NCI-H1436 (cell line): ENCODE results near the gene NYNRIN.

Experiments used
- DNase-seq: peaks from one replicate; lab custom pipeline; 2025; lab: John Stamatoyannopoulos, UW

NYNRIN gene

DNA sequence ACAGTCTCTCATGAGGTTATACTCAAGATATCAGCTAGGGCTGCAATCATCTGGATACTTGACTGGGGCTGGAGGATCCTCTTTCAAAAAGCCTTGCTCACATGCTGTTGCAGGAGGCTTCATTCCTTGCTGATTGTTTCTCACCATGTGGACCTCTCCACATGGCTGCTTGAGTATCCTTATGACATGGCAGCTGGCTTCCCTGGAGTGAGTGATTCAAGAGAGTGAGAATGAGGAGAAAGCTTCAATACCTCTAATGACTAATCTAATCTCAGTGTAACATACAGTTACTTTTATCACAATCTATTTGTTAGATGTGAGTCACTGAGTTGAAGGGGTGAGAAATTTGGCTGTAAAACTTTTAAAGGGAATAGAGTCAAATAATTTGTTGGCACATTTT, 58.2 kb downstream of the NYNRIN start:
- DNase-seq, result no peak

DNA sequence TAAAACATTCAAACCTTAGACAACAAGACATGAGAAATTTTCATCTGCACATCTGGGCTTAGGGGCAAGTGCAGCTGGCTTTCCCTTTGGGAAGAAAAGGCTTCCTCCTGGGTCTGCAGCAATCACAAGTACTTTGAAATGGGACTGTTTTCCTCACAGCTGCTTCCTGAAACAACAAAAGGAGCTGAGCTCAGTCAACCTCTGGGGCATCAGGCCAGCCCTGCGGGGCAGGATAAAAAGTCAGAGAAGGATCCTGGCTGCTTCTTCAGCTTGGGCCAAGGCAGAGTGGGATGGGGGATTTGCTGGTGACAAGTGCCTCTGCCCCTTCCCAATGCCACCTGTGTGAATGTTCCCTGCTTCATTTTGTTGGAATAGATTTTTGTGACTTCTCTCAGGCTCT, 59.9 kb downstream of the NYNRIN start:
- no peak for DNase-seq

DNA sequence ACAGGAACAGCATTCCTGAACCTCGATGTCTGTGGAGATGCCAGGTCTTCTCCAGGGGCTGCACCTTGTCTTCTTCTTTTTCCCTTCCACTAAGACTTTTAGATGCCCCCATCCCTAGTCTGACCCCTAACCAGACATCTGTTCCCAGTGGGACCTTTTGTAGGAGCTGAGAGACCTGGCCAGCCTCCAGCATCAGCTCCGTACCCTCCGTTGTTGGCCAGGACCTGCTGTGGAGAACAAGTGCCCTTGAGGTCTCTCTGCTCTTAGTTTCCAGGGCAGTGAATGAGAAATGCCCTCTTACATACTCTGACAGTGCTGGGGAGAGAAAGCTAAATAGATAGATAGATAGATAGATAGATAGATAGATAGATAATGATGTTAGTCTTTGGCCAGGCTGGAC, 60.5 kb downstream of the NYNRIN start:
- DNase-seq, result no peak

DNA sequence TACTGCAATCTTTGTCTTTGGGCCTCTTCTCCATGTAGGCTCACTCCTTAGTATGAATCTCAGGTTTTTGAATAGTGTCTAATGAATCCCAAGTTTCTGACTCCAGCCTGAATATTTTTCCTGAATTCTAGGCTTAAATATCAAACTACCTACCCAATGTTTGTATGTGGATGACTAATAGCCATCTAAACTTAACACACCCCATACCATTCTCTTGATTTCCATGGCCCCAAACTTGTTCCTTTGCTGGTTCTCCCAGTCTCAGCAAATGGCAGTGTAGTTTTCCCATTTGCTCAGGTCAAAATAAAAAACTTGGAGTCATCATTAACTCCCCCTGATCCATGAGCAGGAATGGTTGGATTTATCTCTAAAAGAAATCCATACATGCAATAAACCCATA, 62.5 kb downstream of the NYNRIN start:
- no peak for DNase-seq

DNA sequence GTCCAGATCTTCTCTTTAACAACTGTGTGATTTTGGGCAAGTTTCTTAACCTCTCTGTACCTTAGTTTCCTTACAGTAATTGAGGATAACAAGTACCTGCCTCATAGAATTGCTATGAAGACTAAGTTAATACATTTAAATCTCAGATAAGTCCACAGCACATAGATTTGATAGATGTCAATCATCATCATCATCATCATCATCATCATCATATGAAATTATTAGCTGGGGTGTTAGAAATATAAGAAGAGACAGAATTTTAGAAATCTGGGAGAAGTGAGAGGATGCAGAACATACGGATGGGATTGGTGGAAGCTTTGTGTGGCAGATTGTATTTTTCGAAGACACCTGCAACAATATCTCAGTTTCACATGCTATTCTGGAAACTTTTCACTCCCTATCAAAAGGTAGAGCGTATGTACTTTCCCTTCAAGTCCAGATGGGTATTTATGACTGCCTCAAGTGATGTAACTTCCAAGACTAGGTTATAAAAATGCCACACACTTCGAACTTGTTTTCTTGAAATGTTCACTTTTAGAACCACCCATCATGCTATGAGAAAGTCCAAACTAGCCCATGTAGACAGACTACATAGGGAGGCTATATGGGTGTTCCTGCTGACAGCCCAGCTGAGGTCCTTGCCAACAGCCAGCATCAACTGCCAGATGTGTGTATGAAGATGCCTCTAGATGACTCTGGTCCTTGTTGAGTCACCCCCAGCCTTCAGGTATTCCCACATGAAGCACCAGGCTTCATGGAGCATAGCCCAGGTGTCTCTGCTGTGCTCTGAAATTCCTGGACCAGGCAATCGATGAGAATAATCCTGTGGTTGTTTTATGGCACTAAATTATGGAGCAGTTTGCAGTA, 64.4 kb downstream of the NYNRIN start:
- DNase-seq, result no peak

DNA sequence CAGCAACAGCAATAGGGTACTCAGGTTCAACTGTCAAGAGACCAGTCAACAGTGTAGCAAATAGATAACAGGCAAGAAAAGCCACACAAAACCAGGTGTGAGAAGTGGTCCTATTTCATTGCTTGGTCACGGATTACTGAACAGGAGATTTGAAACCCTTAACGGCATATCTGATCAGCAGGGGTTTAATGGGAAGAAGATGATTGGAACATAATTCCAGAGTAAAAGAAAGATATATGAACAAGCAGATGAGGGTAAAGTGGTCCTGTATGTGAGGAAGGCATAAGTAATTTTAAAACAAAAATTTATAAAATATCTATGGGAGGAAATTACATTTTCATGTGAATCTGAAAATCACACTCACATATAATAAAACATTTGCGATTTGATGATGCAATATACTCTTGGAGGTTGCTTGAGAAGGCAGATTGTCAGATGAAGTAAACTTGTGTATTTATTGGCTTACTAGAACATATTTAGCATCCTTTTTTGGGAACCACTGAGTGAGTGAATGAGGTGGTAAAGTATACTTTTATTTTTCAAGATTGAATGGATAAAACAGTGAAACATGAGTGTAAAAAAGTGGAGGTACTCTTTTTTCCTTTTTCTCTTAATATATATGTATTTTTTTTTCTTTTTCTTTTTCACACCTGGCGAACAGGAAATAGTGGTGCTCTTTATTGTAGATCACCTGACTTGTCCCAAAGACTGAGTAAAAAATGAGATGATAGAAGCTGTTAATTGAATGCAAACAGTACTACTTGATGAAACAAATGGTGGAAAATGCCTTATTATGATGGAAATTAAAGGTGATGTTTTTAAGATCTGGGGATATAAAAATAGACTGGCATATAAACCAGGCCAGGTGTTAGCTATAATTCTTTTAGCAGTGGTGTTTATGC, 65.3 kb downstream of the NYNRIN start:
- DNase-seq, result no peak

DNA sequence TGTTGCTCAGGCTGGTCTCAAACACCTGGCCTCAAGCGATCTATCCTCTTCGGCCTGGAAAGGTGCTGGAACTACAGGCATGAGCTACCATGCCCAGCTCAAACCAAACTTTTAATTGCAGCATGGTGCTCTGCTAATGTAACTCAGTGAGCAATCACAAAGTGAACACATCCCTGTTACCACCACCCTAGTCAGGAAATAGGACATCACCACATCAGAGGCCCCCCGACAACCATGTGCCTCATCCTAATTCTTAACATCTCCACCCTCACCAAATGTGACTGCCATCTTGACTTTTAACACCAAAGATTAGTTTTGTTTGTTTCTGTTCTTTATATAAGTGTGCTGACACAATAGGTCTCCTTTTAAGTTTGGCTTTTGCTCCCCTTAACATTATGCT, 66.6 kb downstream of the NYNRIN start:
- no peak for DNase-seq

DNA sequence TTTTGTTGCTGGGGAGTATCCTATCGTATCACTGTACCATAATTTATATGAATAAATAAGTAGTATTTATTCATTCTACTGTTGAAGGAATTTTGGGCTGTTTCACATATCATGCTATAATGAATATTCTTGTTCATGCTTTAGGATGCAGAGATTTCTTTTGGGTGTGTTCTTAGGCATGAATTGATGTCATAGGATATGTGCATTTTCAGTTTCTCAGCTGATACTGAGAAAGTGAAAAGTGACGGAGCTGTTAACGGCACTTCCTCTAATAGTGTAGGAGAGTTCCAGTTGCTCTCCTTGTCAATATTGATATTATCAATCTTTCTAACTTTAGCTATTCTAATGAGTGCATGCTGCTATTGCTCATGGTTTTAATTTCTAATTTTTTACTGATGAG, 67.0 kb downstream of the NYNRIN start:
- DNase-seq, result no peak
